SU-DHL-6 (cell line): ENCODE measurements around the gene NUP62CL.

Experiments used
- CTCF ChIP-seq: fragments of 200-600 bp; sonication (generic); IDR thresholded peaks from one replicate; pipeline ENCODE4 v1.5.1; 2017; ENCODE audit warnings: antibody characterized with exemption, mild to moderate bottlenecking, low read length, moderate library complexity; ENCODE audit not compliant: insufficient read depth, poor library complexity, severe bottlenecking
- EZH2phosphoT487 ChIP-seq: fragments of 200-600 bp; sonication (generic), shearing (Covaris generic); conservative IDR thresholded peaks from 2 replicates; pipeline ENCODE4 v1.6.1; 2018; ENCODE audit warnings: mild to moderate bottlenecking, antibody characterized with exemption, low read length, moderate library complexity, mixed read lengths

DNA sequence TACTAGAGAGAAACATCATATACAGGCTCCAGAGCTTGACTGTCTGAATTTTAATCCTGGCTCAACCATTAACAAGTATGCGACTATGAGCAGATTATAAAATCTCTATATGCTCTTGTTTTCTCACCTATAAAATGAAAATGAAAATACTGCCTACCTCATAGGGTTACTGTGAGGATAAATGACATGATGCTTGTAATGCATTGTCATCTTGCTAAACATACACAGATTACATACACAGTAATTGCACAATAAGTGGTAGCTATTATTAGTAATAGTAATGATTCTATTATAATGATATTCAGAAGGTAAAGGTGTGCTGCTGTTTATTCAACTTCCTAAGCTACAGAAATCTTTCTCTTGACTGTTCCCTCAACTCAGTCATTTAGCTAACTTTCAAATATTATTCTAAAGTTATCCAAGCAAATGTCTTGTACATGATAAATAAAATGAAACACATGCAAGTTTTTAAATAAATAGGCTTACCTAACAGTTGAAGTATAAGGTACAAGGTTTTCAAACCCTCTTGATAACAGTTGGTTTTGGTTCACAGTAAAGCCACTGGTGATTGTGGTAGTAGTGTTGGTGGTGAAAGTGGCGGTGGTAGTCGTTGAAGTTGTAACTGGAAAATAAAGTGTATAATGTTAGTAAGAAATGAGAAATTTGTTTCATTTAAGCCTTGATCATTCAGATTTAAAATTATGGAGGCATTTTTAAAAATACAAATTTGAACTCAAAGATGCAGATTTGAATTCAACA is 38.9 kb downstream of the NUP62CL start:
- TF ChIP-seq CTCF (no peak), EZH2phosphoT487 (no peak)
